ENCODE data around the gene AGBL3. TPM values are rescaled to one million over a fixed set of nuclear protein-coding genes. Genes with fewer than 3 reads are reported as not detected.
"Not testable (repeated sequence)": the region's sequence is repeated elsewhere in the genome, so short reads cannot be mapped to it uniquely, and the experiment has no call there.

Gene AGBL3
- polyA plus RNA-seq, 1 donor = 4.4 TPM

DNA sequence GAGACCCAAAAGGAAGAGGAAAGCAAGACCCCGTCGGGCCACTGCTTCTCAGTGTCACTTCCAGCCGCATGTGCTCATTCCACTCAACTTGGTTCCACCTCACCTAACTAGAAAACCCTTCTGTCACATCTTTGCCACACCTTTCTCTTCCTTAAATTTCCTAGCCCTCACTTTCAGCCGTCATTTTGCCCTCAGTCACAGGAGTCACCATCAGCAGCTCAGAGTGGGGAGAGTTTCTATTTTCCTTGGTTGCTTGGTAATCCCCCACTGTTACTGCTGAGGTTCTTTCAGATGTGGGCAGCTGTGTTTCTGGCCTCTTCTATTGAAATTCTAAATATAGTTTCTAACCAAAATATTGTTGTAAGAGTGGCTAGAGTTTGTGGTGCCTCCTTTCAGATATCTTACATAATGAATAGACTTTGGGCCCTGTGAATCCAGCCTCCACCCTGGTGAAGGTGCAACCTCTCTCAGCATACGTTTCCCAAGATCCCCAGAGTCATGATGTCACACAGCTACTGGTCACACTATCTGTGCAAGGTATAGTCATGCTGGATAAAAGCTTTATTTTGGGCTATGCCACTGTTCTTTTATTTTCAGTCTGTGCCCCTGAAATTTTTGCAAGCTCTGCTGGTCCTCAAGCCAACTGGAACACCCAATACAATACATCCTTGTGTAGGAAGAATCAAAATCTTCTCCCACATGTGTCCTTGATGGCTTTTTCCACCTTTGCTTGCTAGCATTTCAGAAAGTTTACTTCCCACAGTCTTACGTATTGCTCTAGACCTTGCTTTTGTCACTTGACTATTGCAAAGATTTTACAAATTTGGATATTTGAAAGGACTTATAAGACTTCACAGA, 9.2 kb downstream of the AGBL3 start:
- WGBS (ENCODE audit: insufficient coverage, low lambda C conversion rate) = no CpG with 5 or more reads among the region's 6 CpGs
- H3K4me3 ChIP-seq (ENCODE audit: low read length) = no peak overlapping the region
- peak in 1 of 2 donors; percentile 16 for DNase-seq
- H3K27ac ChIP-seq (ENCODE audit: low read length) = no peak overlapping the region
- H3K9me3 ChIP-seq (ENCODE audit: control insufficient read depth, low read depth, low read length) = no peaks in the 10 kb centered on the region
- no peaks in the 10 kb centered on the region for H3K27me3 ChIP-seq (ENCODE audit: control insufficient read depth, insufficient read depth, low read length)
- H3K36me3 ChIP-seq (ENCODE audit: control insufficient read depth, insufficient read depth, low read length) = peaks cover 8% of the 10 kb centered on the region
- H3K4me1 ChIP-seq (ENCODE audit: control insufficient read depth, insufficient read depth, low read length) = peaks cover 9% of the 10 kb centered on the region

DNA sequence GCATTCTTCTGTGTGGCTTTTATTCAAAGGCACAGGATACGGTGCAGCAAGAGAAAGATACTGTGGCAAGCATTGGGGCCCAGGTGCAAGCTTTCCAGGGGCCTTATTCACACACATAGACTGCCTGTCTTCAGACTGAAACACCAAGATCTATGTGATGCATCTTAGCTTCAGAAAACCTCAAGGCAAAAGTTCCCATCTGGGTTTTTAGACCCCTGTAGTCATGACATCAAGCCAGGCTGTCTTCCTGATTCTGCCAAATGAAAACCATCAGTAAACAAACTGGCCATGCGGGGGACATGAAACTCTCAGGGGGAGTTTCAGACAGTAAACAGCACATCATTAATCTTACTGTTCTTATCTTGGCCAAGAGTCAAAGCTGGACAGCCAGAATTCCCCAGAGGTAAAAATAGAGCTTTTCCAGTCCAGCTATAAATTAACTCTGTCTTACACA, 9.8 kb downstream of the AGBL3 start:
- H3K27me3 ChIP-seq (ENCODE audit: control insufficient read depth, insufficient read depth, low read length) = no peaks in the 10 kb centered on the region
- no peaks in the 10 kb centered on the region for H3K9me3 ChIP-seq (ENCODE audit: control insufficient read depth, low read depth, low read length)
- no CpG with 5 or more reads among the region's 2 CpGs for WGBS (ENCODE audit: insufficient coverage, low lambda C conversion rate)
- H3K4me3 ChIP-seq (ENCODE audit: low read length) = no peak overlapping the region
- H3K27ac ChIP-seq (ENCODE audit: low read length) = no peak overlapping the region
- peaks cover 6% of the 10 kb centered on the region for H3K4me1 ChIP-seq (ENCODE audit: control insufficient read depth, insufficient read depth, low read length)
- H3K36me3 ChIP-seq (ENCODE audit: control insufficient read depth, insufficient read depth, low read length) = peaks cover 8% of the 10 kb centered on the region
- DNase-seq = no peak

DNA sequence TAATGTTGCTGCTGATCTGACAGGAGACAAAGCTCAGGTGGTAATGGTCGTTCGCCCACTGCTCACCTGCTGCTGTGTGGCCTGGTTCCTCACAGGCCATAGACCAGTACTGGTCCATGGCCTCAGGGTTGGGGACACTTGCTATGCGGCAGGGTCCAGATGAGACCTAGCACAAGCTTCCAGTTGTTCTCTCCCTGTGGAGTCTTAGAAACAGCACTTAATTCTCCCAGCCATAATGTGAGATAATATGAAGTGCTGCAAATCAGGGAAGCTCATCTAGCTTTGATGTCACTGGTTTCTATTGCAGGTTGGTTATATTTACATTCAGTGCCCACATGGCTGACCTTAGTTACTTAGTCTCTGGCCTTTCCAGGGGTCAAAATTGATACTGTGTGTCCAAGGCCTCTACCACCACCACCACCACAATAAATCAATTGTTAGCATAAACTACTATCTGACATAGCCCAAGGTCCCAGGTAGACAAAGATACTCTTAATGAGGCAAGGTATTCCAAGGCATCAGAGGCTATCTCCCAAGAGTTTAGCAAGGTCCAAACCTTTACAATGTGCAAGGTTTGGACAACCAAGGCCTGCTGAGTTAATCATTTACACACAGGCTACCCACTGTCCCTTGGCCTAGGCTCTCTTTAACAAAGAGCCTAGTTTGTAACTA, 11.0 kb downstream of the AGBL3 start:
- Histone ChIP-seq H3K27me3 (ENCODE audit: control insufficient read depth, insufficient read depth, low read length) (no peaks in the 10 kb centered on the region), H3K4me1 (ENCODE audit: control insufficient read depth, insufficient read depth, low read length) (peaks cover 4% of the 10 kb centered on the region), H3K27ac (ENCODE audit: low read length) (no peak overlapping the region), H3K36me3 (ENCODE audit: control insufficient read depth, insufficient read depth, low read length) (peaks cover 8% of the 10 kb centered on the region), H3K4me3 (ENCODE audit: low read length) (no peak overlapping the region), H3K9me3 (ENCODE audit: control insufficient read depth, low read depth, low read length) (no peaks in the 10 kb centered on the region)
- DNase-seq = no peak
- WGBS (ENCODE audit: insufficient coverage, low lambda C conversion rate) = no CpG with 5 or more reads among the region's 3 CpGs

DNA sequence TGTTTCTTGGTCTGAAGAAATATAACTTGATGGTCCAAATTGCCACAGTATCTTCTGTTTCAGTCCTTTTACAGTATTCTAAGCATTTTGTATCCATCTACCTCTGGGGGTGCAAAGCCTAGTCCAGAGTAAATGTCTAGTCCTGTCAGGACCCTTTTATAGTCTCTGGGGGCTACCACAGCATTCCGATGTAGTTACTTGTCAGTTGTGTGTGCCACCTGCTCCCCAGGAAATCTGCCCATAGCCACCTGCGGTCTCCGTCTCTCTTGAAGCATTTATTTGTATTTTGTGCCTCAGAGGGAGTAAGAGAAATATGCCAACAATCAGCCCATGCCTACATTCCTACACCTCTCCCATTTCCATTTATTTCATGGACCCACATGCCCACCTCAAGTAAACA, 12.8 kb downstream of the AGBL3 start:
- no peak overlapping the region for H3K27ac ChIP-seq (ENCODE audit: low read length)
- H3K9me3 ChIP-seq (ENCODE audit: control insufficient read depth, low read depth, low read length) = no peaks in the 10 kb centered on the region
- H3K4me1 ChIP-seq (ENCODE audit: control insufficient read depth, insufficient read depth, low read length) = peaks cover 4% of the 10 kb centered on the region
- WGBS (ENCODE audit: insufficient coverage, low lambda C conversion rate) = no CpG with 5 or more reads among the region's 3 CpGs
- DNase-seq = no peak
- H3K27me3 ChIP-seq (ENCODE audit: control insufficient read depth, insufficient read depth, low read length) = no peaks in the 10 kb centered on the region
- no peak overlapping the region for H3K4me3 ChIP-seq (ENCODE audit: low read length)
- peaks cover 4% of the 10 kb centered on the region for H3K36me3 ChIP-seq (ENCODE audit: control insufficient read depth, insufficient read depth, low read length)

DNA sequence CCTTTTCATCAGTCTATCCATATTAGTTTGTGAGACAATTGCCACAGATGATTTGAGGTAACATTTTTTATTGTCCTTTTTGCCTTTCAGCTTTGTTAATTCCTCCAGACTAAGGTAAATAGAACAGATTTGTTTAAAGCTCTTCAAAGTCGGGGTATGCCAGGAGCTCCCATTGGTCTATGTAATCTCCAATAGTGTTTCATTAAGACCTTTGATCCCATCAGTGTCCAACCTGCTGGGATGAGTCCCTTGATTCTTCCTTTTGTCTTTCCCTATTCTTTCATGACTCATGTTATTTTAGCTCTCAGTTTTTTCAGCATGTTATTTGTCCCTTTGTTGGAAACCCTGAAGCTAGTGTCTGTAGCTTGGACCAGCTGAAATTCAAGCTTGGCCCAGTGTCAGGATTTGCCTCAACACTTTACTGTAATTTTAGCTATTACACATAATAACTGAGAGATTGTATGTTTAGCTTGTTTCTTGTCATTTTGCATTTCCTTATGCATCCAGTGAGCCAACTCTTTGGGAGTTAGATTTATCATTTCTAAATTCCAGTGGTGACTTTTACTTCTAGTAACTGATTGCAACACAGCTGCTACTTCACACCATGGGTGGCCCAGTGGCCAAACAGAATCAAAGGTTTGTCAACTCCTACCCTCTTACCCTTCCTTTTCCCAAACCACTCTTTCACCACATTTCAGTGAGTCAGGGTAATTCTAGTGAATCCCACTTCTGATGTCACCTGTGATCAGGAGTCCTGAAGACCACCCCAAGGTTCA, 15.3 kb downstream of the AGBL3 start:
- H3K36me3 ChIP-seq (ENCODE audit: control insufficient read depth, insufficient read depth, low read length) = no peaks in the 10 kb centered on the region
- no peak overlapping the region for H3K4me3 ChIP-seq (ENCODE audit: low read length)
- no peak overlapping the region for H3K27ac ChIP-seq (ENCODE audit: low read length)
- H3K4me1 ChIP-seq (ENCODE audit: control insufficient read depth, insufficient read depth, low read length) = no peaks in the 10 kb centered on the region
- no peaks in the 10 kb centered on the region for H3K9me3 ChIP-seq (ENCODE audit: control insufficient read depth, low read depth, low read length)
- DNase-seq = no peak
- H3K27me3 ChIP-seq (ENCODE audit: control insufficient read depth, insufficient read depth, low read length) = no peaks in the 10 kb centered on the region
- no CpG with 5 or more reads among the region's 1 CpG for WGBS (ENCODE audit: insufficient coverage, low lambda C conversion rate)

DNA sequence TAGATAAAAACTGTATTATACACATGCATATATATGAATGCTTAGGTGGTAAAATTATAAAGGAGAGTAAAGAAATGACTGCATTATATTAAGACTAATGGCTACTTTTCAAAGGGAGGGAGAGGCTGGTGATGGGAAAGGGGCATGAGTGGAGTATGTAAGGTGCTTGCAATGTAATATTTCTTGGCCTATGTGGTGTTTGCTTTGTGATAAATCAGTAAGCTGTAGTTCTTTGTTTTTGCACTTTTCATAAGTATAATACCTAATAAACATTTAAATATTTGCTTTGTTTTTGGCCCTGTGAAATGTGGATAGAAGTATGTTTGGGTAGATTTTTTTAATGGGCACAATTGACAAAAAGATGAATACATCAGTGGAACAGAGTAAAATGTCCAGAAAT, 25.9 kb downstream of the AGBL3 start:
- H3K27ac ChIP-seq (ENCODE audit: low read length) = no peak overlapping the region
- H3K4me1 ChIP-seq (ENCODE audit: control insufficient read depth, insufficient read depth, low read length) = no peaks in the 10 kb centered on the region
- no peak overlapping the region for H3K4me3 ChIP-seq (ENCODE audit: low read length)
- H3K36me3 ChIP-seq (ENCODE audit: control insufficient read depth, insufficient read depth, low read length) = no peaks in the 10 kb centered on the region
- H3K27me3 ChIP-seq (ENCODE audit: control insufficient read depth, insufficient read depth, low read length) = no peaks in the 10 kb centered on the region
- H3K9me3 ChIP-seq (ENCODE audit: control insufficient read depth, low read depth, low read length) = no peaks in the 10 kb centered on the region
- DNase-seq = no peak

DNA sequence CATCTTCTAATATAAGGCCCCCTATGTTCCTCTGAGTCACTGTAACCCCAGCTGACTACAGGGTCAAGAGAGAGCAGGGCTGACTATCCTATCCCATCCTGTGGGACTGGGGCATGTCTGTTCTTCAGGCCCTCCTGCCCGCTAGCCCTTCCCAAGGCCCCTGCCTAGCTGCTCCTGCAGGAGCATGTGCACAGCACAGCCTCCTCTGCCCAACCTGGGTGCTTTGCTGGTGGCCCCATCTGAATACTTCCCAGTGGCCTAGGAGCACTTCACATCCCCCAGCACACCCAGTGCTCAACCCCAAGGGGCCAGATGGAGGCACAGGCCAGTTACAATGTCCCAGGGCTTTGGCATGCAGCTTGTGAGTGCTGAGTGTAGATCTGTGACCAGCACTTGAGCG, 37.3 kb downstream of the AGBL3 start:
- no CpG with 5 or more reads among the region's 2 CpGs for WGBS (ENCODE audit: insufficient coverage, low lambda C conversion rate)
- no peak for DNase-seq
- no peaks in the 10 kb centered on the region for H3K4me1 ChIP-seq (ENCODE audit: control insufficient read depth, insufficient read depth, low read length)
- H3K9me3 ChIP-seq (ENCODE audit: control insufficient read depth, low read depth, low read length) = no peaks in the 10 kb centered on the region
- H3K27me3 ChIP-seq (ENCODE audit: control insufficient read depth, insufficient read depth, low read length) = no peaks in the 10 kb centered on the region
- H3K36me3 ChIP-seq (ENCODE audit: control insufficient read depth, insufficient read depth, low read length) = no peaks in the 10 kb centered on the region
- H3K4me3 ChIP-seq (ENCODE audit: low read length) = no peak overlapping the region
- no peak overlapping the region for H3K27ac ChIP-seq (ENCODE audit: low read length)

DNA sequence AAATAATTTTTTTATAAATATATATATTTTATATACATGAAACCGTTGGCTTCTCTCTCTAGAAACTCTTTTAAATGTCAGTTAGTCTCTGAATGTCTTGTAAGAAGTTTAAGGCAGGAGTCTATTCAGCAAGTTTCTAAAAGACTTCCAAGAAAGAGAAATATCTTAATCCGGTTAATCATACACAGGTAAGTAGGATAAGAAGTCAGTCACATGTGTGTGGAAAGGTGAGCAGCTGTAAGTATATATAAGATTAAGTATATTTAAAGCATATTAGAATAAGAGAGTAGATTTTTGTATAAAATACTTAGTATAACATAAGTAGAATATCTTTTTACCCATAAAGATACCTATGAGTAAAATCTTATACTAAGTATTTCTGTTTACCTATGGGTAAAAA, 48.9 kb downstream of the AGBL3 start:
- H3K9me3 ChIP-seq (ENCODE audit: control insufficient read depth, low read depth, low read length) = no peaks in the 10 kb centered on the region
- H3K4me1 ChIP-seq (ENCODE audit: control insufficient read depth, insufficient read depth, low read length) = no peaks in the 10 kb centered on the region
- no peaks in the 10 kb centered on the region for H3K36me3 ChIP-seq (ENCODE audit: control insufficient read depth, insufficient read depth, low read length)
- 67% methylated on average over 2 of the region's 2 CpGs for WGBS (ENCODE audit: insufficient coverage, low lambda C conversion rate)
- no peak overlapping the region for H3K4me3 ChIP-seq (ENCODE audit: low read length)
- H3K27ac ChIP-seq (ENCODE audit: low read length) = no peak overlapping the region
- no peak for DNase-seq
- H3K27me3 ChIP-seq (ENCODE audit: control insufficient read depth, insufficient read depth, low read length) = no peaks in the 10 kb centered on the region

DNA sequence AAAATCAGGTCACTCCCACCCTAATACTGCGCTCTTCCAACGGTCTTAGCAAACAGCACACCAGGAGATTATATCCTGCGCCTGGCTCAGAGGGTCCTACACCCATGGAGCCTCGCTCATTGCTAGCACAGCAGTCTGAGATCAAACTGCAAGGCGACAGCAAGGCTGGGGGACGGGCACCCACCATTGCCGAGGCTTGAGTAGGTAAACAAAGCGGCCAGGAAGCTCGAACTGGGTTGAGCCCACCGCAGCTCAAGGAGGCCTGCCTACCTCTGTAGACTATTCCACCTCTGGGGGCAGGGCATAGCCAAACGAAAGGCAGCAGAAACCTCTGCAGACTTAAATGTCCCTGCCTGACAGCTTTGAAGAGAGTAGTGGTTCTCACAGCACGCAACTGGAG, 80.7 kb downstream of the AGBL3 start:
- not testable (repeated sequence) for H3K9me3 ChIP-seq (ENCODE audit: control insufficient read depth, low read depth, low read length); H3K4me1 ChIP-seq (ENCODE audit: control insufficient read depth, insufficient read depth, low read length); H3K36me3 ChIP-seq (ENCODE audit: control insufficient read depth, insufficient read depth, low read length); H3K4me3 ChIP-seq (ENCODE audit: low read length); H3K27me3 ChIP-seq (ENCODE audit: control insufficient read depth, insufficient read depth, low read length); H3K27ac ChIP-seq (ENCODE audit: low read length); DNase-seq
- WGBS (ENCODE audit: insufficient coverage, low lambda C conversion rate) = no CpG with 5 or more reads among the region's 12 CpGs

DNA sequence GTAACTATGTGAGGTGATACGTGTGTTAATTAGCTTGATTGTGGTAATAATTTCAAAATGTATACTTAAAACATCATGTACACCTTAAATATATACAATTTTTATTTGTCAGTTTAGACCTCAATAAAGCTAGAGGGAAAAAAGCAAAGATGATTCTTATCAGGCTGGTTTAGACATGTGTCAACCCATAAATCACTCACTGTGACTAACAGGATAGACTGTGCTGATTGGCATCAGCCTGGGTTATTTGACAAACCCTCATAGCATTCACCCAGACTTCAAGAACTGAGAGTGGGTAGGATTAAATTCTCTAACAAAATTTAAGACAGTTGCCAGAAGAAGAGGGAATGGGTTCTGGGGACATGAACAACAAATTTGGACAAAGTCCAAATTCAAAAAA, 87.8 kb downstream of the AGBL3 start:
- Histone ChIP-seq H3K4me1 (ENCODE audit: control insufficient read depth, insufficient read depth, low read length) (no peaks in the 10 kb centered on the region), H3K27me3 (ENCODE audit: control insufficient read depth, insufficient read depth, low read length) (no peaks in the 10 kb centered on the region), H3K36me3 (ENCODE audit: control insufficient read depth, insufficient read depth, low read length) (no peaks in the 10 kb centered on the region), H3K9me3 (ENCODE audit: control insufficient read depth, low read depth, low read length) (no peaks in the 10 kb centered on the region), H3K4me3 (ENCODE audit: low read length) (no peak overlapping the region), H3K27ac (ENCODE audit: low read length) (no peak overlapping the region)
- DNase-seq = no peak
- 100% methylated on average over 1 of the region's 1 CpG for WGBS (ENCODE audit: insufficient coverage, low lambda C conversion rate)
